Esophagus squamous epithelium (tissue), 5 donors: ENCODE data around the gene PKMYT1. TPM values are rescaled to one million over a fixed set of nuclear protein-coding genes. Genes with fewer than 3 reads are reported as not detected.

Experiments
- DNase-seq: peaks from one replicate; lab custom pipeline; 2025; lab: John Stamatoyannopoulos, UW
- H3K27ac ChIP-seq, 4 donors: fragments of 200-600 bp; sonication (generic); one replicate each; pipeline ENCODE4 v1.5.1; 2016 to 2019; ENCODE audit warnings: mild to moderate bottlenecking in 1 of 4
- H3K27me3 ChIP-seq, 4 donors: fragments of 200-600 bp; sonication (generic); 1 replicate in 3 of 4; 2 replicates in 1 of 4; pipeline versions ENCODE4 v1.5.1 to v1.6.0; 2017 to 2021; ENCODE audit warnings: antibody characterized with exemption in 1 of 4
- H3K36me3 ChIP-seq, 3 donors: fragments of 200-600 bp; sonication (generic); one replicate each; pipeline ENCODE4 v1.5.1; 2016 to 2019
- H3K4me1 ChIP-seq, 3 donors: fragments of 200-600 bp; sonication (generic); one replicate each; pipeline ENCODE4 v1.5.1; 2017 to 2019
- H3K4me3 ChIP-seq, 4 donors: fragments of 200-600 bp; sonication (generic); 1 replicate in 3 of 4; 2 replicates in 1 of 4; pipeline ENCODE4 v1.5.1; 2016 to 2019; ENCODE audit warnings: mild to moderate bottlenecking in 2 of 4, moderate library complexity in 1 of 4
- H3K9me3 ChIP-seq, 3 donors: fragments of 200-600 bp; sonication (generic); one replicate each; pipeline ENCODE4 v1.5.1; 2016 to 2019
- CTCF ChIP-seq, 6 experiments: fragments of 450-650 bp in 4 of 6; fragments of 200-600 bp in 2 of 6; sonication (generic) in 2 of 6; IDR thresholded peaks; one replicate each; pipeline ENCODE4 v1.5.1; 2016 to 2019; ENCODE audit warnings: antibody characterized with exemption in 6 of 6, mild to moderate bottlenecking in 4 of 6, moderate library complexity in 4 of 6
- POLR2A ChIP-seq, 4 donors: fragments of 450-650 bp; IDR thresholded peaks; one replicate each; pipeline ENCODE4 v1.6.1; 2017; ENCODE audit warnings: antibody characterized with exemption in 4 of 4, mild to moderate bottlenecking in 4 of 4, moderate library complexity in 3 of 4
- WGBS, 2 donors: methylation state at CpG; one replicate each; pipeline ENCODE4 v1.1.5; 2018; 5-methylcytosine and 5-hydroxymethylcytosine counted together
- intact Hi-C: fragments of 100-400 bp; cut with DNase I; formaldehyde crosslinking; loops from one replicate; pipeline ENCODE4 v1.15.0; 2022
- total RNA-seq, 4 donors: library from RNA; depleted of rRNA; stranded (reverse); fragments of >200 nt; gene quantifications; one replicate each; pipeline ENCODE4 v1.1.0, GENCODE V29; 2016
- donor health status: DM: yes; HTN: yes; CAD: no.

PKMYT1 gene
- total RNA-seq, 4 donors from 2014 or later = 4.2 to 33.1 (median 13.0) TPM

GRCh38 chr16:2992383-2993081, 12.3 kb upstream of the PKMYT1 start:
- DNase-seq = no peak
- Histone ChIP-seq H3K4me3 (no peak overlapping the region), H3K27ac (no peak overlapping the region), H3K27me3 (peaks cover 0 to 53% (median 0%) of the 10 kb centered on the region in 4 donors), H3K36me3 (no peaks in the 10 kb centered on the region), H3K9me3 (no peaks in the 10 kb centered on the region), H3K4me1 (peaks cover 3 to 50% (median 12%) of the 10 kb centered on the region in 3 donors)
- intact Hi-C loops = no loop called here
- WGBS, 2 donors = 18 to 62% methylated on average over 5 to 8 of the region's 14 CpGs
- no peak for TF ChIP-seq CTCF (IDR thresholded peaks at IDR 0.05)
- no peak for TF ChIP-seq POLR2A (IDR thresholded peaks at IDR 0.05)

- Histone ChIP-seq H3K27me3 (peaks cover 0 to 53% (median 0%) of the 10 kb centered on the region in 4 donors), H3K27ac (no peak overlapping the region)
Measured at GRCh38 chr16:2991566-2992261, 11.5 kb upstream of the PKMYT1 start.

GRCh38 chr16:2990891-2991290, 10.6 kb upstream of the PKMYT1 start:
- intact Hi-C loops = no loop called here
- Histone ChIP-seq H3K36me3 (no peaks in the 10 kb centered on the region), H3K27me3 (peaks cover 0 to 49% (median 0%) of the 10 kb centered on the region in 4 donors), H3K4me3 (no peak overlapping the region), H3K9me3 (no peaks in the 10 kb centered on the region), H3K27ac (no peak overlapping the region), H3K4me1 (peaks cover 4 to 59% (median 12%) of the 10 kb centered on the region in 3 donors)
- 40% methylated on average over 1 of the region's 10 CpGs; no CpG with 5 or more reads in 1 of the 2 donors for WGBS, 2 donors
- TF ChIP-seq CTCF (IDR thresholded peaks at IDR 0.05) = no peak
- TF ChIP-seq POLR2A (IDR thresholded peaks at IDR 0.05) = no peak
- DNase-seq = no peak

More at GRCh38 chr16:2991566-2992261, 11.5 kb upstream of the PKMYT1 start:
- WGBS, 2 donors = 76 to 90% methylated on average over 2 to 5 of the region's 12 CpGs
- no peak for DNase-seq
- TF ChIP-seq CTCF (IDR thresholded peaks at IDR 0.05) (no peak), POLR2A (IDR thresholded peaks at IDR 0.05) (no peak)
- H3K4me3 ChIP-seq = no peak overlapping the region
- H3K4me1 ChIP-seq = peaks cover 3 to 51% (median 12%) of the 10 kb centered on the region in 3 donors
- no peaks in the 10 kb centered on the region for H3K9me3 ChIP-seq
- intact Hi-C loops = no loop called here
- no peaks in the 10 kb centered on the region for H3K36me3 ChIP-seq

- Histone ChIP-seq H3K9me3 (no peaks in the 10 kb centered on the region), H3K27ac (no peak overlapping the region), H3K4me3 (no peak overlapping the region), H3K27me3 (peaks cover 0 to 49% (median 0%) of the 10 kb centered on the region in 4 donors), H3K4me1 (peaks cover 18 to 61% (median 18%) of the 10 kb centered on the region in 3 donors), H3K36me3 (no peaks in the 10 kb centered on the region)
- TF ChIP-seq CTCF (IDR thresholded peaks at IDR 0.05) (no peak), POLR2A (IDR thresholded peaks at IDR 0.05) (no peak)
- intact Hi-C loops = no loop called here
- no peak for DNase-seq
- WGBS, 2 donors = 20 to 43% methylated on average over 1 to 4 of the region's 8 CpGs
Measured at GRCh38 chr16:2988590-2989099, 8.4 kb upstream of the PKMYT1 start.

- Histone ChIP-seq H3K36me3 (no peaks in the 10 kb centered on the region), H3K27me3 (peaks cover 0 to 49% (median 0%) of the 10 kb centered on the region in 4 donors), H3K4me3 (no peak overlapping the region), H3K9me3 (no peaks in the 10 kb centered on the region), H3K27ac (no peak overlapping the region), H3K4me1 (peaks cover 15 to 63% (median 21%) of the 10 kb centered on the region in 3 donors)
- TF ChIP-seq POLR2A (IDR thresholded peaks at IDR 0.05) (no peak), CTCF (IDR thresholded peaks at IDR 0.05) (no peak)
- WGBS, 2 donors = no CpG with 5 or more reads among the region's 8 CpGs
- DNase-seq = no peak
- intact Hi-C loops = no loop called here
Measured at GRCh38 chr16:2987833-2988232, 7.6 kb upstream of the PKMYT1 start.
